ENCODE results near the gene MEOX2. TPM values are rescaled to one million over a fixed set of nuclear protein-coding genes. Genes with fewer than 3 reads are reported as not detected.

Gene MEOX2
- total RNA-seq, 1 experiment from 2014 or later, result not detected

DNA sequence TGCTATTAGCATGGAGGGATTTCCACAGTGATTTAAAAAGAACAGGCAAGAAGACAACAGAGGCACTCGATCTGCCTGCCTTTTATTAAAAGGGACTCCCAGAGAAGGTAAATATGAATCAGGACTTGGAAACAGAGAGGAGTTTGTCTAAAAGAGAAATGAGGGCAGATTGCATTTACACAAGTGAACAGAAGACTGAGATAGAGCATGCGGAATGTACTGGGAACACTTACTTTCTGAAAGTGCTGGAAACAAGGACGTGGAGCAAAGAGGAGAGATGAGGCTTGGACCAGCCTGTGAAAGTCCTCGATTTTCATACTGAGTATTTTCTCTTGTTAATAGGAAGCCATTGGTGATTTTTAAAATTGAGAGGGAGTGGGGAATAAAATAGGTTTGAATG is 35.7 kb downstream of the MEOX2 start:
- TF ChIP-seq, protein P1, sequence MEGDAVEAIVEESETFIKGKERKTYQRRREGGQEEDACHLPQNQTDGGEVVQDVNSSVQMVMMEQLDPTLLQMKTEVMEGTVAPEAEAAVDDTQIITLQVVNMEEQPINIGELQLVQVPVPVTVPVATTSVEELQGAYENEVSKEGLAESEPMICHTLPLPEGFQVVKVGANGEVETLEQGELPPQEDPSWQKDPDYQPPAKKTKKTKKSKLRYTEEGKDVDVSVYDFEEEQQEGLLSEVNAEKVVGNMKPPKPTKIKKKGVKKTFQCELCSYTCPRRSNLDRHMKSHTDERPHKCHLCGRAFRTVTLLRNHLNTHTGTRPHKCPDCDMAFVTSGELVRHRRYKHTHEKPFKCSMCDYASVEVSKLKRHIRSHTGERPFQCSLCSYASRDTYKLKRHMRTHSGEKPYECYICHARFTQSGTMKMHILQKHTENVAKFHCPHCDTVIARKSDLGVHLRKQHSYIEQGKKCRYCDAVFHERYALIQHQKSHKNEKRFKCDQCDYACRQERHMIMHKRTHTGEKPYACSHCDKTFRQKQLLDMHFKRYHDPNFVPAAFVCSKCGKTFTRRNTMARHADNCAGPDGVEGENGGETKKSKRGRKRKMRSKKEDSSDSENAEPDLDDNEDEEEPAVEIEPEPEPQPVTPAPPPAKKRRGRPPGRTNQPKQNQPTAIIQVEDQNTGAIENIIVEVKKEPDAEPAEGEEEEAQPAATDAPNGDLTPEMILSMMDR (conservative IDR thresholded peaks at IDR 0.05), result no peak
- Mint-ChIP-seq H3K27ac (no peak overlapping the region), H3K36me3 (ENCODE audit: insufficient read depth in 1 of 3, low read depth in 3 of 3) (no peaks in the 10 kb centered on the region; a peak in 1 of 7 replicates), H3K4me3 (no peak overlapping the region), H3K27me3 (ENCODE audit: low read depth) (no peaks in the 10 kb centered on the region), H3K9me3 (no peaks in the 10 kb centered on the region), H3K4me1 (no peaks in the 10 kb centered on the region)
- H4K20me1 ChIP-seq (ENCODE audit: control insufficient read depth, insufficient read depth, insufficient read length), result no peaks in the 10 kb centered on the region
- no peaks in the 10 kb centered on the region for H3K79me2 ChIP-seq (ENCODE audit: insufficient read depth, low read length)
- no peak overlapping the region for H3K14ac ChIP-seq (ENCODE audit: insufficient read depth, low read length)
- no peak for DNase-seq
- no peak overlapping the region for H3K23ac ChIP-seq (ENCODE audit: insufficient read length, low read depth, low read length)
- no peak overlapping the region for H4K91ac ChIP-seq (ENCODE audit: insufficient read length, low read depth, low read length)
- H3K4ac ChIP-seq (ENCODE audit: low read depth, low read length), result no peak overlapping the region
- H4K5ac ChIP-seq (ENCODE audit: insufficient read length, low read depth, low read length), result no peak overlapping the region
- no peak overlapping the region for H4K8ac ChIP-seq (replicated peaks; ENCODE audit: insufficient read length, low read depth, low read length)
- no peak overlapping the region for H2BK20ac ChIP-seq (ENCODE audit: low read depth, low read length, poor library complexity, severe bottlenecking)
- H3K27me3 ChIP-seq (ENCODE audit: insufficient read depth, low read length), result no peaks in the 10 kb centered on the region
- H3K79me1 ChIP-seq (ENCODE audit: insufficient read depth, low read depth, low read length, poor library complexity, severe bottlenecking), result no peaks in the 10 kb centered on the region
- no peak overlapping the region for H2AFZ ChIP-seq (ENCODE audit: low read length)
- H2BK120ac ChIP-seq (ENCODE audit: low read depth, low read length, poor library complexity, severe bottlenecking), result no peak overlapping the region
- H2BK15ac ChIP-seq (ENCODE audit: low read depth, low read length), result no peak overlapping the region
- H3K4me2 ChIP-seq (ENCODE audit: insufficient read depth, insufficient read length, low read length), result no peak overlapping the region
- H2BK5ac ChIP-seq (ENCODE audit: insufficient read length, low read length), result no peak overlapping the region
- no peak overlapping the region for H2BK12ac ChIP-seq (ENCODE audit: insufficient read length, low read depth, low read length)
- no peak overlapping the region for H3K9ac ChIP-seq (ENCODE audit: extremely low read depth, insufficient read length, low read length)
- H3K9me3 ChIP-seq (ENCODE audit: control insufficient read depth, low read depth, low read length), result no peaks in the 10 kb centered on the region
- H2AK5ac ChIP-seq (ENCODE audit: insufficient read length, low read length), result no peak overlapping the region
- WGBS (ENCODE audit: extremely low coverage, insufficient read length, low lambda C conversion rate), result no CpG with 5 or more reads among the region's 4 CpGs
- H3K18ac ChIP-seq (ENCODE audit: insufficient read length, low read depth, low read length), result no peak overlapping the region
- H3T11ph ChIP-seq (ENCODE audit: low read length), result no peak overlapping the region
- no peaks in the 10 kb centered on the region for H3K23me2 ChIP-seq (ENCODE audit: insufficient read length, low read depth, low read length, poor library complexity, severe bottlenecking)
- no peaks in the 10 kb centered on the region for H3K4me1 ChIP-seq (ENCODE audit: insufficient read depth, low read length)
- H3K56ac ChIP-seq (ENCODE audit: insufficient read length, low read depth, low read length), result no peak overlapping the region
- no peak overlapping the region for H3K27ac ChIP-seq (ENCODE audit: insufficient read length, low read depth, low read length)
